Panc1 (cell line): ENCODE results near the gene SH3GLB2.

Experiments used
- POLR2AphosphoS5 ChIP-seq: IDR thresholded peaks from 2 replicates; pipeline ENCODE4 v1.6.1; 2012; ENCODE audit warnings: mild to moderate bottlenecking, low read depth, low read length, moderate library complexity
- TCF7L2 ChIP-seq: IDR thresholded peaks from 2 replicates; pipeline ENCODE4 v1.6.1; 2011; ENCODE audit warnings: mild to moderate bottlenecking, low read depth, low read length, inconsistent platforms
- TF ChIP-seq, protein P1 (sequence below): fragments of 450-650 bp; IDR thresholded peaks from 2 replicates; pipeline ENCODE4 v1.5.1; 2017; ENCODE audit warnings: mild to moderate bottlenecking

- TF ChIP-seq, protein P1, sequence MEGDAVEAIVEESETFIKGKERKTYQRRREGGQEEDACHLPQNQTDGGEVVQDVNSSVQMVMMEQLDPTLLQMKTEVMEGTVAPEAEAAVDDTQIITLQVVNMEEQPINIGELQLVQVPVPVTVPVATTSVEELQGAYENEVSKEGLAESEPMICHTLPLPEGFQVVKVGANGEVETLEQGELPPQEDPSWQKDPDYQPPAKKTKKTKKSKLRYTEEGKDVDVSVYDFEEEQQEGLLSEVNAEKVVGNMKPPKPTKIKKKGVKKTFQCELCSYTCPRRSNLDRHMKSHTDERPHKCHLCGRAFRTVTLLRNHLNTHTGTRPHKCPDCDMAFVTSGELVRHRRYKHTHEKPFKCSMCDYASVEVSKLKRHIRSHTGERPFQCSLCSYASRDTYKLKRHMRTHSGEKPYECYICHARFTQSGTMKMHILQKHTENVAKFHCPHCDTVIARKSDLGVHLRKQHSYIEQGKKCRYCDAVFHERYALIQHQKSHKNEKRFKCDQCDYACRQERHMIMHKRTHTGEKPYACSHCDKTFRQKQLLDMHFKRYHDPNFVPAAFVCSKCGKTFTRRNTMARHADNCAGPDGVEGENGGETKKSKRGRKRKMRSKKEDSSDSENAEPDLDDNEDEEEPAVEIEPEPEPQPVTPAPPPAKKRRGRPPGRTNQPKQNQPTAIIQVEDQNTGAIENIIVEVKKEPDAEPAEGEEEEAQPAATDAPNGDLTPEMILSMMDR = no peak
- TF ChIP-seq POLR2AphosphoS5 = no peak
- no peak for TF ChIP-seq TCF7L2
Observed at GRCh38 chr9:128983536-128983935, 44.6 kb downstream of the SH3GLB2 start.
